ENCODE measurements around the gene ZDHHC8.

The ZDHHC8 gene

Small RNAs within 50 kb of the gene (microRNA-seq; reads per million reads assigned to microRNA genes)
- gene MIR6816 = 4.2 reads per million, percentile 12 among the genes with 10 or more reads in this experiment

Data from HL-60 (cell line).